Psoas muscle (tissue), 8 donors: ENCODE results near the gene TP53I3. TPM values are rescaled to one million over a fixed set of nuclear protein-coding genes. Genes with fewer than 3 reads are reported as not detected.

ENCODE experiments used
- ATAC-seq, 4 donors: fragments of 200-7000 bp; cut with Tn5 transposase; one replicate each; pipeline ENCODE4 v1.9.1; 2020; ENCODE audit warnings: moderate library complexity in 3 of 4, mild to moderate bottlenecking in 2 of 4
- DNase-seq, 2 donors: peaks; one replicate each; pipeline ENCODE4 v3.0.0-alpha.2; 2020
- H3K27ac ChIP-seq: fragments of 200-600 bp; one replicate; pipeline ENCODE4 v1.8.0; 2022
- H3K27me3 ChIP-seq, 3 donors: fragments of 200-600 bp in 1 of 3; one replicate each; pipeline versions ENCODE4 v1.6.1 to v1.8.0; 2013 to 2022; ENCODE audit warnings: low read length in 2 of 3, mild to moderate bottlenecking in 2 of 3, moderate library complexity in 1 of 3; ENCODE audit not compliant: insufficient read depth in 3 of 3
- H3K36me3 ChIP-seq, 2 donors: fragments of 200-600 bp in 1 of 2; one replicate each; pipeline versions ENCODE4 v1.6.1 to v1.8.0; 2013 to 2022; ENCODE audit warnings: low read depth in 1 of 2, mild to moderate bottlenecking in 1 of 2, moderate library complexity in 1 of 2; ENCODE audit not compliant: insufficient read depth in 1 of 2
- H3K4me1 ChIP-seq: fragments of 200-600 bp; one replicate; pipeline ENCODE4 v1.8.0; 2022
- H3K4me3 ChIP-seq: fragments of 200-600 bp; one replicate; pipeline ENCODE4 v1.8.0; 2022; ENCODE audit warnings: mild to moderate bottlenecking
- H3K9me3 ChIP-seq: fragments of 200-600 bp; one replicate; pipeline ENCODE4 v1.8.0; 2022
- CTCF ChIP-seq: fragments of 200-600 bp; IDR thresholded peaks from one replicate; pipeline ENCODE4 v1.8.0; 2022; ENCODE audit warnings: antibody characterized with exemption
- WGBS, 3 donors: extraction: QIAGEN DNeasy Blood & Tissue Kit; methylation state at CpG; one replicate each; pipeline versions ENCODE4 v1.1.6 to v1.1.7; 2013; 5-methylcytosine and 5-hydroxymethylcytosine counted together
- intact Hi-C, 2 donors: fragments of 100-400 bp; cut with DNase I; formaldehyde crosslinking; loops; one replicate each; pipeline versions ENCODE4 v1.11.0 to v1.14.2; 2022
- polyA plus RNA-seq, 3 donors: library from polyadenylated mRNA; stranded (reverse); fragments of 200-250 nt; gene quantifications; one replicate each; pipeline ENCODE4 v1.2.3, GENCODE V29; 2013
- total RNA-seq, 4 donors: library from RNA; stranded (reverse); fragmentation: NEBNext Ultra II Directional in 2 of 4; extraction: Animal tissue kit (Norgen Biotek cat#: 25700) in 2 of 4; gene quantifications; one replicate each; pipeline versions ENCODE4 v1.2.1 to v1.2.4, GENCODE V29; 2021 to 2023
- donor health status: healthy with polysubstance abuse.
- donor health status: DM: no; HTN: no; CAD: no; lungs with moderate emphysema.
- donor health status: Bipolar disorder and iron deficiency.
- donor health status: healthy.
- donor health status: DM: yes; HTN: yes; CAD: no.
- donor health status: DM: no; HTN: no; CAD: no.
- donor health status: DM: no; HTN: no; CAD: no.
- donor health status: DM: yes; HTN: yes; CAD: no.

TP53I3 gene
- total and polyA plus RNA-seq, 7 donors: 1.3 to 5.6 (median 3.2) TPM

- no peaks in the 10 kb centered on the region for H3K27me3 ChIP-seq
- peaks cover 0 to 26% of the 10 kb centered on the region in 2 donors for H3K36me3 ChIP-seq
- no peaks in the 10 kb centered on the region for H3K9me3 ChIP-seq
- intact Hi-C loops: no loop called here
- ATAC-seq: no peak
- WGBS, 3 donors: 78 to 92% (median 87%) methylated on average over 3 of the region's 3 CpGs
- no peak overlapping the region for H3K4me3 ChIP-seq
- peaks cover 8% of the 10 kb centered on the region for H3K4me1 ChIP-seq
- no peak for TF ChIP-seq CTCF
- no peak overlapping the region for H3K27ac ChIP-seq
- DNase-seq: no peak
Observed at GRCh38 chr2:24087032-24087431, 2.4 kb upstream of the TP53I3 start.

- Histone ChIP-seq H3K4me1 (peaks cover 8% of the 10 kb centered on the region), H3K36me3 (peaks cover 2 to 29% of the 10 kb centered on the region in 2 donors), H3K4me3 (no peak overlapping the region), H3K27me3 (no peaks in the 10 kb centered on the region), H3K9me3 (no peaks in the 10 kb centered on the region), H3K27ac (no peak overlapping the region)
- intact Hi-C loops: no loop called here
- no peak for TF ChIP-seq CTCF
- DNase-seq (no peak), ATAC-seq (no peak)
- 92 to 100% (median 96%) methylated on average over 1 of the region's 1 CpG for WGBS, 3 donors
Observed at GRCh38 chr2:24086241-24086640, 1.6 kb upstream of the TP53I3 start.

GRCh38 chr2:24085200-24085489, 511 bp upstream of the TP53I3 start:
- ATAC-seq: no peak
- no peak for DNase-seq
- peak overlapping the region; percentile 73 for H3K27ac ChIP-seq
- H3K4me3 ChIP-seq: peak overlapping the region; percentile 65
- H3K27me3 ChIP-seq: no peaks in the 10 kb centered on the region
- no peak for TF ChIP-seq CTCF
- H3K4me1 ChIP-seq: peaks cover 8% of the 10 kb centered on the region
- H3K9me3 ChIP-seq: no peaks in the 10 kb centered on the region
- 26 to 34% (median 32%) methylated on average over 11 of the region's 11 CpGs for WGBS, 3 donors
- H3K36me3 ChIP-seq: peaks cover 2 to 29% of the 10 kb centered on the region in 2 donors
- intact Hi-C loops: loop anchor here in 1 of 2 donors (2.0 kb wide), 1 partner anchor 260 kb away; no protein-coding TSS in a partner anchor

- DNase-seq (no peak), ATAC-seq (peak in 1 of 4 donors; percentile 58)
- Histone ChIP-seq H3K4me1 (peaks cover 8% of the 10 kb centered on the region), H3K9me3 (no peaks in the 10 kb centered on the region), H3K27me3 (no peaks in the 10 kb centered on the region), H3K36me3 (peaks cover 2 to 33% of the 10 kb centered on the region in 2 donors), H3K4me3 (peak overlapping the region; percentile 65), H3K27ac (peak overlapping the region; percentile 37)
- intact Hi-C loops: loop anchor here (2.0 to 5.0 kb wide), 3 partner anchors 36 to 259 kb away; partner anchors contain the start of genes ATAD2B (in 1 of the 2), FKBP1B (in 1 of the 2) and WDCP (in 1 of the 2)
- no peak for TF ChIP-seq CTCF
- WGBS, 3 donors: 14 to 16% (median 14%) methylated on average over 30 of the region's 30 CpGs
Observed at GRCh38 chr2:24083567-24084385, 858 bp downstream of the TP53I3 start.
